Progenitor cell of endocrine pancreas (in vitro differentiated cells): ENCODE measurements around the gene CFAP53. TPM values are rescaled to one million over a fixed set of nuclear protein-coding genes. Genes with fewer than 3 reads are reported as not detected.
A peak's percentile ranks its signal among the peaks of the same experiment; 100 is the strongest.
"Not testable (repeated sequence)": the region's sequence is repeated elsewhere in the genome, so short reads cannot be mapped to it uniquely, and the experiment has no call there.

Source experiments
- DNase-seq: peaks from one replicate; pipeline ENCODE4 v3.0.0; 2021; ENCODE audit warnings: low spot score; ENCODE audit not compliant: unreplicated experiment
- H3K27ac Mint-ChIP-seq: 2 replicates; pipeline ENCODE4 v1.8.0; 2021; ENCODE audit warnings: mild to moderate bottlenecking, moderate library complexity, mixed read lengths
- H3K27me3 Mint-ChIP-seq: 2 replicates; pipeline ENCODE4 v1.8.0; 2021; ENCODE audit warnings: mixed read lengths
- H3K36me3 Mint-ChIP-seq: 2 replicates; pipeline ENCODE4 v1.8.0; 2022; ENCODE audit warnings: mixed read lengths; ENCODE audit not compliant: insufficient read depth
- H3K4me1 Mint-ChIP-seq: 2 replicates; pipeline ENCODE4 v1.8.0; 2021; ENCODE audit warnings: low read depth, mixed read lengths
- H3K4me3 Mint-ChIP-seq: 2 replicates; pipeline ENCODE4 v1.8.0; 2021; ENCODE audit warnings: low read depth, mild to moderate bottlenecking, moderate library complexity, mixed read lengths
- H3K9me3 Mint-ChIP-seq: 2 replicates; pipeline ENCODE4 v1.8.0; 2021; ENCODE audit warnings: low read depth, mixed read lengths
- CTCF ChIP-seq: fragments of 200-600 bp; sonication (generic); IDR thresholded peaks from one replicate; pipeline ENCODE4 v1.5.0; 2021; ENCODE audit warnings: antibody characterized with exemption, mild to moderate bottlenecking; ENCODE audit not compliant: unreplicated experiment
- total RNA-seq: library from RNA; stranded (reverse); gene quantifications from 2 replicates; pipeline ENCODE4 v1.2.1, GENCODE V29; 2021

The CFAP53 gene
- total RNA-seq, 1 donor from 2014 or later = 1.7 TPM

GRCh38 chr18:50293039-50293438 lies 26.7 kb upstream of the CFAP53 start:
- Mint-ChIP-seq H3K36me3 (no peaks in the 10 kb centered on the region), H3K4me3 (no peak overlapping the region), H3K27me3 (no peaks in the 10 kb centered on the region), H3K4me1 (peaks cover 9% of the 10 kb centered on the region), H3K27ac (no peak overlapping the region), H3K9me3 (no peaks in the 10 kb centered on the region)
- no peak for DNase-seq
- no peak for TF ChIP-seq CTCF

- DNase-seq = no peak
- Mint-ChIP-seq H3K27ac (peak overlapping the region; percentile 29), H3K36me3 (peaks cover 5% of the 10 kb centered on the region), H3K9me3 (no peaks in the 10 kb centered on the region), H3K4me1 (peaks cover 22% of the 10 kb centered on the region), H3K4me3 (peak overlapping the region; percentile 64), H3K27me3 (no peaks in the 10 kb centered on the region)
- no peak for TF ChIP-seq CTCF
Measured at GRCh38 chr18:50289108-50289443, 22.8 kb upstream of the CFAP53 start.

GRCh38 chr18:50288348-50289107 lies 22.2 kb upstream of the CFAP53 start:
- peaks cover 22% of the 10 kb centered on the region for H3K4me1 Mint-ChIP-seq
- H3K27me3 Mint-ChIP-seq = not testable (repeated sequence)
- H3K27ac Mint-ChIP-seq = peak overlapping the region; percentile 100

GRCh38 chr18:50287441-50288347 lies 21.4 kb upstream of the CFAP53 start, which contains the start of gene CXXC1:
TSS of gene CXXC1 (minus strand) at chr18:50287692. CDS start at chr18:50287589, 103 bp downstream.
- H3K4me3 Mint-ChIP-seq = peak within 1 kb of the TSS; percentile 96
- peak within 1 kb of the TSS; percentile 100 for H3K27ac Mint-ChIP-seq
- H3K36me3 Mint-ChIP-seq = peaks cover 14% of the 10 kb centered on the region
- peak; percentile 97 for DNase-seq
- H3K9me3 Mint-ChIP-seq = no peaks in the 10 kb centered on the region
- peak; percentile 71 for TF ChIP-seq CTCF
- H3K27me3 Mint-ChIP-seq = no peaks in the 10 kb centered on the region
- H3K4me1 Mint-ChIP-seq = peaks cover 17% of the 10 kb centered on the region

More at GRCh38 chr18:50288348-50289107, 22.2 kb upstream of the CFAP53 start:
- H3K36me3 Mint-ChIP-seq, DNase-seq, H3K9me3 Mint-ChIP-seq: not testable (repeated sequence)
- H3K4me3 Mint-ChIP-seq = peak overlapping the region; percentile 96

- no peaks in the 10 kb centered on the region for H3K27me3 Mint-ChIP-seq
- peaks cover 16% of the 10 kb centered on the region for H3K36me3 Mint-ChIP-seq
- peaks cover 14% of the 10 kb centered on the region for H3K4me1 Mint-ChIP-seq
- DNase-seq = no peak
- no peak for TF ChIP-seq CTCF
- H3K4me3 Mint-ChIP-seq = peak overlapping the region; percentile 96
- H3K9me3 Mint-ChIP-seq = no peaks in the 10 kb centered on the region
- peak overlapping the region; percentile 100 for H3K27ac Mint-ChIP-seq
Measured at GRCh38 chr18:50287028-50287440, 20.7 kb upstream of the CFAP53 start.
